Lower lobe of right lung (tissue), 2 donors: Measurements from ENCODE around the gene FASTK. TPM values are rescaled to one million over a fixed set of nuclear protein-coding genes. Genes with fewer than 3 reads are reported as not detected.
A peak's percentile ranks its signal among the peaks of the same experiment; 100 is the strongest.

ENCODE experiments used
- ATAC-seq, 2 donors: fragments of 200-7000 bp; cut with Tn5 transposase; one replicate each; pipeline ENCODE4 v1.9.1; 2020 to 2022; ENCODE audit warnings: mild to moderate bottlenecking in 2 of 2, moderate library complexity in 2 of 2
- DNase-seq: peaks from one replicate; pipeline ENCODE4 v3.0.0-alpha.2; 2020
- H3K27ac ChIP-seq: fragments of 200-600 bp; one replicate; pipeline ENCODE4 v1.8.0; 2022
- H3K27me3 ChIP-seq: fragments of 200-600 bp; one replicate; pipeline ENCODE4 v1.8.0; 2022; ENCODE audit warnings: low read depth
- H3K36me3 ChIP-seq: fragments of 200-600 bp; one replicate; pipeline ENCODE4 v1.8.0; 2022; ENCODE audit warnings: mild to moderate bottlenecking
- H3K4me1 ChIP-seq: fragments of 200-600 bp; one replicate; pipeline ENCODE4 v1.8.0; 2022
- H3K4me3 ChIP-seq: fragments of 200-600 bp; one replicate; pipeline ENCODE4 v1.8.0; 2022; ENCODE audit warnings: mild to moderate bottlenecking
- H3K9me3 ChIP-seq: fragments of 200-600 bp; one replicate; pipeline ENCODE4 v1.8.0; 2022
- CTCF ChIP-seq: fragments of 200-600 bp; IDR thresholded peaks from one replicate; pipeline ENCODE4 v1.8.0; 2022; ENCODE audit warnings: antibody characterized with exemption, mild to moderate bottlenecking
- intact Hi-C: fragments of 100-400 bp; cut with DNase I; formaldehyde crosslinking; loops from one replicate; pipeline ENCODE4 v1.11.0; 2022
- total RNA-seq: library from RNA; stranded (reverse); fragmentation: NEBNext Ultra II Directional; extraction: Animal tissue kit (Norgen Biotek cat#: 25700); gene quantifications from one replicate; pipeline ENCODE4 v1.2.1, GENCODE V29; 2021
- donor health status: DM: no; HTN: yes; CAD: no; lungs with severe emphysema.

The FASTK gene
- total RNA-seq, 1 donor from 2014 or later = 54.4 TPM

DNA sequence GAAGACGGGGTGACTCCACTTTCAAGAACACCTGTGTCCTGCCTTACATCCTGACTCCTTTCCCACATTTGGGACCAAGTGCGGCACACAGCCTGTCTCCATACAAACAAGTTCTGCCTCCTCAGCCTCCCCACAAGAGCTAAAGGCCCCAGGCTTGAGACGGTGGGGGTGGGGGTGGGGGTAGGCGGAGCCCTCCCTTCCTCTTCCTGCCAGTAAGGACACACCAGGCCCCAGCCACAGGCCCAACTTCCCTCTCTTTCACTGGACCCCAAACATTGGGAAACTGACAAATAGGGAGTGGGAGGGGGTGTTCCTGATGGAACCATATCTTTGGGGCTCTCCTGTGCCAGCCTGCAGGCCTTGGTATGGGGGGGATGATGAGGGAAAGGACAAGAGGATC lies 27.5 kb downstream of the FASTK start:
- Histone ChIP-seq H3K27ac (no peak overlapping the region), H3K27me3 (peaks cover 14% of the 10 kb centered on the region), H3K4me1 (peaks cover 22% of the 10 kb centered on the region), H3K36me3 (no peaks in the 10 kb centered on the region), H3K9me3 (no peaks in the 10 kb centered on the region), H3K4me3 (no peak overlapping the region)
- no peak for DNase-seq
- no peak for TF ChIP-seq CTCF
- intact Hi-C loops = no loop called here
- no peak for ATAC-seq

GRCh38 chr7:151051108-151051507 lies 29.5 kb downstream of the FASTK start:
- DNase-seq (peak; percentile 72), ATAC-seq (peak; percentile 65 to 69)
- Histone ChIP-seq H3K9me3 (no peaks in the 10 kb centered on the region), H3K36me3 (no peaks in the 10 kb centered on the region), H3K4me1 (peaks cover 13% of the 10 kb centered on the region), H3K27me3 (peaks cover 14% of the 10 kb centered on the region), H3K27ac (no peak overlapping the region), H3K4me3 (no peak overlapping the region)
- intact Hi-C loops = no loop called here
- TF ChIP-seq CTCF = no peak

DNA sequence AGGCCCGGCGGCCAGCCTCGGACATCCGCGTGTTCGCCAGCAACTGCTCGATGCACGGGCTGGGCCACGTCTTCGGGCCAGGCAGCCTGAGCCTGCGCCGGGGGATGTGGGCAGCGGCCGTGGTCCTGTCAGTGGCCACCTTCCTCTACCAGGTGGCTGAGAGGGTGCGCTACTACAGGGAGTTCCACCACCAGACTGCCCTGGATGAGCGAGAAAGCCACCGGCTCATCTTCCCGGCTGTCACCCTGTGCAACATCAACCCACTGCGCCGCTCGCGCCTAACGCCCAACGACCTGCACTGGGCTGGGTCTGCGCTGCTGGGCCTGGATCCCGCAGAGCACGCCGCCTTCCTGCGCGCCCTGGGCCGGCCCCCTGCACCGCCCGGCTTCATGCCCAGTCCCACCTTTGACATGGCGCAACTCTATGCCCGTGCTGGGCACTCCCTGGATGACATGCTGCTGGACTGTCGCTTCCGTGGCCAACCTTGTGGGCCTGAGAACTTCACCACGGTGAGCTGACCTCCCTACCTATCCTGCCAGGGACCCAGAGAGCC lies 31.6 kb downstream of the FASTK start:
- Histone ChIP-seq H3K4me3 (no peak overlapping the region), H3K27me3 (peaks cover 14% of the 10 kb centered on the region), H3K4me1 (peaks cover 13% of the 10 kb centered on the region), H3K27ac (no peak overlapping the region), H3K36me3 (peaks cover 16% of the 10 kb centered on the region), H3K9me3 (no peaks in the 10 kb centered on the region)
- no peak for DNase-seq
- TF ChIP-seq CTCF = no peak
- intact Hi-C loops = no loop called here
- no peak for ATAC-seq

GRCh38 chr7:151047976-151048815 lies 32.4 kb downstream of the FASTK start, which contains the start of gene ASIC3:
TSS of gene ASIC3 (plus strand) at chr7:151048531. CDS start at chr7:151048886, 355 bp downstream.
- peaks cover 10% of the 10 kb centered on the region for H3K4me1 ChIP-seq
- no peak within 1 kb of the TSS for H3K27ac ChIP-seq
- no peak for ATAC-seq
- peaks cover 19% of the 10 kb centered on the region for H3K36me3 ChIP-seq
- no peaks in the 10 kb centered on the region for H3K9me3 ChIP-seq
- no peak for TF ChIP-seq CTCF
- peaks cover 14% of the 10 kb centered on the region for H3K27me3 ChIP-seq
- no peak within 1 kb of the TSS for H3K4me3 ChIP-seq
- no peak for DNase-seq
- intact Hi-C loops = no loop called here

- intact Hi-C loops = no loop called here
- H3K36me3 ChIP-seq = peaks cover 27% of the 10 kb centered on the region
- no peak overlapping the region for H3K4me3 ChIP-seq
- ATAC-seq = no peak
- H3K9me3 ChIP-seq = no peaks in the 10 kb centered on the region
- DNase-seq = no peak
- peaks cover 7% of the 10 kb centered on the region for H3K4me1 ChIP-seq
- H3K27ac ChIP-seq = no peak overlapping the region
- H3K27me3 ChIP-seq = peaks cover 12% of the 10 kb centered on the region
- no peak for TF ChIP-seq CTCF
Observed at GRCh38 chr7:151046603-151047573, 33.7 kb downstream of the FASTK start.
